ENCODE data around the gene PCYOX1L. TPM values are rescaled to one million over a fixed set of nuclear protein-coding genes. Genes with fewer than 3 reads are reported as not detected.

PCYOX1L gene
- total and polyA plus RNA-seq, 9 of the 15 experiments (the other 6 are each of a cell fraction or from before 2014, with no cell fraction given), result 2.3 to 17.9 (median 6.0) TPM

DNA sequence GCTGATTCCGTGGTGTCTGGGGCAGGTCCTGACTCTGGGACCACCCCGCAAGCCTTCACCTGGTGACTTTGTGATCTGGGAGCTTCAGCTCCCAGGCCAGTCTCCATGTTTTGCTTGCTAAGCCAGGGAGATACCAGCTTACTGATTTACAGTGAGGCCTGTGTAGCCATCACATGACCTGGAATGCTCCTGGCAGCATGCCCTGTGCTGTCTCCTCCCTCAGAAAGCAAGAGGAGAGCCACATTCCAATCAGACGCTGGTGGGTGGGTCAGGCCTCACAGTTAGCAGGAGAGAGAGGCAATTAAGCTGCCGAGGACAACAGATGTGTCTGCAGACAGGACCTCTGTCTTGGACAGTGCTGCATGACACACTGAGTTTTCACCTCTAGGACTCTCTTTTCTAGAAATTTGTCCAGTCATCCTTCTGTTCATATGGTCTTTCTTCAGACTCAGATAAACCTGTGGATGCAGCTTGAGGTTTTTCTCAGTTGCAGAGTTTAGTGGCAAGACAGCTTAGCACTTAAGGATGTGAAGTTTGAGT lies 37.0 kb upstream of the PCYOX1L start:
- H2AFZ ChIP-seq (ENCODE audit: low read depth, low read length), result peak overlapping the region; percentile 91
- peak overlapping the region; percentile 49 to 71; a peak in 2 of 4 replicates for H3K9ac ChIP-seq (ENCODE audit: insufficient read depth in 1 of 2, low read depth in 2 of 2, low read length in 2 of 2)
- DNase-seq (ENCODE audit: extremely low read depth in 1 of 4, low spot score in 3 of 4) (peak; percentile 71 to 94 (median 82)), ATAC-seq (peak; percentile 97), FAIRE-seq (peak; percentile 100)
- in situ Hi-C loops (cut with MboI) (loop anchor here (5.0 kb wide), 1 partner anchor 51 kb away; no protein-coding TSS in a partner anchor), intact Hi-C loops (cut with micrococcal nuclease) (loop anchor here (1.0 kb wide), 2 partner anchors 24 to 50 kb away; partner anchors contain the start of gene GRPEL2)
- no TSS peak for BruUV-seq (replicated peaks)
- ChIA-PET CTCF (ENCODE audit: low intra/inter-chr PET ratio) (interaction anchor here (1.7 to 2.0 kb wide), 2 partner anchors 46 to 50 kb away, joined by 4 to 5 read pairs; no protein-coding TSS in a partner anchor), POLR2A (interaction anchor here (0.5 to 2.2 kb wide), 21 partner anchors 10 to 1789 kb away, joined by 3 to 12 read pairs (median 4); partner anchors contain the start of genes CSNK1A1, GRPEL2 and PCYOX1L)
- H3K4me2 ChIP-seq (ENCODE audit: insufficient read depth, low read length), result peak overlapping the region; percentile 68
- H3K4me3 ChIP-seq, result no peak overlapping the region
- no peaks in the 10 kb centered on the region for H4K20me1 ChIP-seq (replicated peaks; ENCODE audit: control insufficient read depth, insufficient read depth, low read length)
- H3K9me1 ChIP-seq (ENCODE audit: control insufficient read depth, insufficient read depth, low read length), result no peaks in the 10 kb centered on the region
- H3K36me3 ChIP-seq (ENCODE audit: control insufficient read depth, insufficient read depth, low read length), result no peaks in the 10 kb centered on the region
- WGBS (ENCODE audit: insufficient coverage, low coverage, missing lambda C conversion rate), result 11% methylated on average over 4 of the region's 4 CpGs
- H3K4me1 ChIP-seq (replicated peaks in 1 of 2; ENCODE audit: control insufficient read depth in 2 of 2, insufficient read depth in 2 of 2, low read length in 2 of 2), result peaks cover 26 to 30% of the 10 kb centered on the region in 2 experiments
- no peaks in the 10 kb centered on the region; a peak in 1 of 5 replicates for H3K27me3 ChIP-seq (ENCODE audit: control insufficient read depth in 2 of 2, insufficient read depth in 2 of 2, low read length in 2 of 2)
- no peaks in the 10 kb centered on the region for H3K9me3 ChIP-seq (replicated peaks; ENCODE audit: control insufficient read depth, insufficient read depth, low read depth, low read length)
- H3K79me2 ChIP-seq (ENCODE audit: control insufficient read depth, insufficient read depth, low read length), result no peaks in the 10 kb centered on the region
- peak overlapping the region; percentile 77 for H3K27ac ChIP-seq (ENCODE audit: extremely low read depth, low read depth, low read length)
- peak; percentile 26; the same call in 1 of the 2 replicates for TF ChIP-seq ZBTB2 (IDR thresholded peaks at IDR 0.05)
- no peak for TF ChIP-seq TGIF2 (CRISPR knock-in tag; IDR thresholded peaks at IDR 0.05)
- TF ChIP-seq NR4A1 (CRISPR knock-in tag; IDR thresholded peaks at IDR 0.05), result no peak
- peak; percentile 72 for TF ChIP-seq NR4A1 (tag; IDR thresholded peaks at IDR 0.05)
- TF ChIP-seq, protein P1, sequence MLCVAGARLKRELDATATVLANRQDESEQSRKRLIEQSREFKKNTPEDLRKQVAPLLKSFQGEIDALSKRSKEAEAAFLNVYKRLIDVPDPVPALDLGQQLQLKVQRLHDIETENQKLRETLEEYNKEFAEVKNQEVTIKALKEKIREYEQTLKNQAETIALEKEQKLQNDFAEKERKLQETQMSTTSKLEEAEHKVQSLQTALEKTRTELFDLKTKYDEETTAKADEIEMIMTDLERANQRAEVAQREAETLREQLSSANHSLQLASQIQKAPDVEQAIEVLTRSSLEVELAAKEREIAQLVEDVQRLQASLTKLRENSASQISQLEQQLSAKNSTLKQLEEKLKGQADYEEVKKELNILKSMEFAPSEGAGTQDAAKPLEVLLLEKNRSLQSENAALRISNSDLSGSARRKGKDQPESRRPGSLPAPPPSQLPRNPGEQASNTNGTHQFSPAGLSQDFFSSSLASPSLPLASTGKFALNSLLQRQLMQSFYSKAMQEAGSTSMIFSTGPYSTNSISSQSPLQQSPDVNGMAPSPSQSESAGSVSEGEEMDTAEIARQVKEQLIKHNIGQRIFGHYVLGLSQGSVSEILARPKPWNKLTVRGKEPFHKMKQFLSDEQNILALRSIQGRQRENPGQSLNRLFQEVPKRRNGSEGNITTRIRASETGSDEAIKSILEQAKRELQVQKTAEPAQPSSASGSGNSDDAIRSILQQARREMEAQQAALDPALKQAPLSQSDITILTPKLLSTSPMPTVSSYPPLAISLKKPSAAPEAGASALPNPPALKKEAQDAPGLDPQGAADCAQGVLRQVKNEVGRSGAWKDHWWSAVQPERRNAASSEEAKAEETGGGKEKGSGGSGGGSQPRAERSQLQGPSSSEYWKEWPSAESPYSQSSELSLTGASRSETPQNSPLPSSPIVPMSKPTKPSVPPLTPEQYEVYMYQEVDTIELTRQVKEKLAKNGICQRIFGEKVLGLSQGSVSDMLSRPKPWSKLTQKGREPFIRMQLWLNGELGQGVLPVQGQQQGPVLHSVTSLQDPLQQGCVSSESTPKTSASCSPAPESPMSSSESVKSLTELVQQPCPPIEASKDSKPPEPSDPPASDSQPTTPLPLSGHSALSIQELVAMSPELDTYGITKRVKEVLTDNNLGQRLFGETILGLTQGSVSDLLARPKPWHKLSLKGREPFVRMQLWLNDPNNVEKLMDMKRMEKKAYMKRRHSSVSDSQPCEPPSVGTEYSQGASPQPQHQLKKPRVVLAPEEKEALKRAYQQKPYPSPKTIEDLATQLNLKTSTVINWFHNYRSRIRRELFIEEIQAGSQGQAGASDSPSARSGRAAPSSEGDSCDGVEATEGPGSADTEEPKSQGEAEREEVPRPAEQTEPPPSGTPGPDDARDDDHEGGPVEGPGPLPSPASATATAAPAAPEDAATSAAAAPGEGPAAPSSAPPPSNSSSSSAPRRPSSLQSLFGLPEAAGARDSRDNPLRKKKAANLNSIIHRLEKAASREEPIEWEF (CRISPR knock-in tag; IDR thresholded peaks at IDR 0.05), result 0 out of 2 replicates have a peak, but pooled peaks have one; percentile 34
- TF ChIP-seq BACH1 (tag; IDR thresholded peaks at IDR 0.05), result peak; percentile 90
- TF ChIP-seq STAT5A (IDR thresholded peaks at IDR 0.05; ENCODE audit: borderline replicate concordance, low read length), result peak; percentile 64
- peak; percentile 90 for TF ChIP-seq USF2 (CRISPR knock-in tag; IDR thresholded peaks at IDR 0.05)
- peak; percentile 71; the same call in 1 of the 2 replicates for TF ChIP-seq JUND (IDR thresholded peaks at IDR 0.05; ENCODE audit: borderline replicate concordance, low read depth, low read length)
- TF ChIP-seq JUND (tag; IDR thresholded peaks at IDR 0.05; ENCODE audit: borderline replicate concordance, low read depth, low read length), result peak; percentile 59; the same call in 1 of the 3 replicates
- peak; percentile 83 for TF ChIP-seq FOXJ2 (tag; IDR thresholded peaks at IDR 0.05)
- TF ChIP-seq SMC3 (conservative IDR thresholded peaks at IDR 0.05; ENCODE audit: insufficient read depth, low read depth, low read length), result no peak
- peak; percentile 11; the same call in 1 of the 2 replicates for TF ChIP-seq GTF2E2 (tag; IDR thresholded peaks at IDR 0.05)
- peak; percentile 98 for TF ChIP-seq NFE2 (IDR thresholded peaks at IDR 0.05; ENCODE audit: low read depth)

Data from K562 (cell line).